ENCODE results near the gene TBC1D8. TPM values are rescaled to one million over a fixed set of nuclear protein-coding genes. Genes with fewer than 3 reads are reported as not detected.
A peak's percentile ranks its signal among the peaks of the same experiment; 100 is the strongest.

The TBC1D8 gene
- total RNA-seq, 2 experiments from 2014 or later, result 1.0 to 1.8 TPM

DNA sequence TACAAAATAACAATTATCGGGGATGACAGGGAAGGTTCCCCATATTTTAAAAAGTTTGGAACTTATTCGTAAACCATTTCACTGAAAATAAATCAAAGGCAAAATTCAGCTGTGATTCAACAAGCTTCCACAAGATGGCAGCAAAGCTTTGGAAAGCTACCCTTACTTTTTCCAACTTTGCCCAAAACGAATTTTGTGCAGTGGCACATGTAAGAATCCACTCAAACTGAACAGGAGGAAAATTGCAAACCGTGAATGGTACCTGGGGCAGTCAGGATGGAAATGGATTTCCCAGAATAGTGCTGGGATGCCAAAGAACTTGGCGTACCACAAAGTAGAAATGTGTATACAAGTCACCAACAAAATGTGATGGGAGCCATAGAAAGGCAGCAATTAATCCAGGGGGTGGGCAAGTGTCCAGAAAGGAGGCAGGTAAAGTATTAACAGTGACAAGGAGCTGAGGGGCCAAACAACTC lies 138.4 kb downstream of the TBC1D8 start:
- no peak overlapping the region for H3K27ac ChIP-seq (ENCODE audit: low read depth in 1 of 2, low read length in 2 of 2)

DNA sequence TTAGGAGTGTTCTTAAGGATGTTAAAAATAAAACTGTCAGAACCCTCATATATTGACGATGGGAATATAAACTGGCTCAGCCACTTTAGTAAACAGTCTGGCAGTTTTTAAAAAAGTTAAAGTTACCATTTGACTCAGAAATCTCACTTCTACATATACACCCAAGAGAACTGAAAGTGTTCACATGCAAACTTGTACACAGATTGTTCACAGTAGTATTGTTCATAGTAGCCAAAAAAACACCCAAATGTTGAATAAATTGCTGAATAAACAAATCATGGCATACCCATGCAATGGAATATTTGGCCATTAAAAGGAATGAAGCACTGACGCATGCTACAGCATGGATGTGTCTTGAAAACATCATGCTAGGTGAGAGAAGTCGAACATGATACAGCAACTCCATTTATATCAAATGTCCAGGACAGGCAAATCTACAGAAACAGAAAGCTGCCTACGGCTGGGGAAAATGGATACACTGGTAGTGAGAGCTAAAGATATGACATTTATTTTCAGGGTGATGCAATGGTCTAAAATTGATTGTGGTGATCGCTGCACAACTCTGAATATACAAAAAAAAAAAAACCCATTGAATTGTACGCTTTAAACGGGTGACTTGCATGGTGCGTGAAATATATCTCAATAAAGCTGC lies 139.0 kb downstream of the TBC1D8 start:
- H3K4me3 Mint-ChIP-seq, result no peak overlapping the region
- H3K27ac Mint-ChIP-seq, result no peak overlapping the region
- TF ChIP-seq, protein P1, sequence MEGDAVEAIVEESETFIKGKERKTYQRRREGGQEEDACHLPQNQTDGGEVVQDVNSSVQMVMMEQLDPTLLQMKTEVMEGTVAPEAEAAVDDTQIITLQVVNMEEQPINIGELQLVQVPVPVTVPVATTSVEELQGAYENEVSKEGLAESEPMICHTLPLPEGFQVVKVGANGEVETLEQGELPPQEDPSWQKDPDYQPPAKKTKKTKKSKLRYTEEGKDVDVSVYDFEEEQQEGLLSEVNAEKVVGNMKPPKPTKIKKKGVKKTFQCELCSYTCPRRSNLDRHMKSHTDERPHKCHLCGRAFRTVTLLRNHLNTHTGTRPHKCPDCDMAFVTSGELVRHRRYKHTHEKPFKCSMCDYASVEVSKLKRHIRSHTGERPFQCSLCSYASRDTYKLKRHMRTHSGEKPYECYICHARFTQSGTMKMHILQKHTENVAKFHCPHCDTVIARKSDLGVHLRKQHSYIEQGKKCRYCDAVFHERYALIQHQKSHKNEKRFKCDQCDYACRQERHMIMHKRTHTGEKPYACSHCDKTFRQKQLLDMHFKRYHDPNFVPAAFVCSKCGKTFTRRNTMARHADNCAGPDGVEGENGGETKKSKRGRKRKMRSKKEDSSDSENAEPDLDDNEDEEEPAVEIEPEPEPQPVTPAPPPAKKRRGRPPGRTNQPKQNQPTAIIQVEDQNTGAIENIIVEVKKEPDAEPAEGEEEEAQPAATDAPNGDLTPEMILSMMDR (IDR thresholded peaks at IDR 0.05), result no peak
- no peaks in the 10 kb centered on the region for H3K9me3 ChIP-seq (ENCODE audit: control insufficient read depth in 1 of 2, insufficient read depth in 1 of 2, low read length in 2 of 2)
- ChIA-PET CTCF (interaction anchor here (0.9 to 1.7 kb wide), 6 partner anchors 9 to 432 kb away, joined by 3 to 11 read pairs (median 4); partner anchors contain the start of genes CNOT11 and RPL31), POLR2A (interaction anchor here (0.6 to 1.5 kb wide), 4 partner anchors 10 to 432 kb away, joined by 3 to 15 read pairs (median 6); partner anchors contain the start of gene RPL31)
- intact Hi-C loops (cut with DNase I, micrococcal nuclease), result loop anchor here (1.0 to 2.0 kb wide), 3 partner anchors 193 to 375 kb away; partner anchors contain the start of gene CREG2 (in 2 of the 2)
- no peak for ATAC-seq (ENCODE audit: poor library complexity)
- no peak overlapping the region for H3K27ac ChIP-seq (ENCODE audit: low read depth in 1 of 2, low read length in 2 of 2)
- no peaks in the 10 kb centered on the region for H3K27me3 ChIP-seq (ENCODE audit: control insufficient read depth in 1 of 2, insufficient read depth in 2 of 2, low read length in 2 of 2)
- peaks cover 24% of the 10 kb centered on the region for H3K4me1 Mint-ChIP-seq (ENCODE audit: low read depth)
- DNase-seq, result no peak
- no peaks in the 10 kb centered on the region for H3K4me1 ChIP-seq (ENCODE audit: insufficient read depth, low read length)
- no peak overlapping the region for H3K4me3 ChIP-seq (ENCODE audit: low read length)
- peaks cover 63% of the 10 kb centered on the region for H3K36me3 Mint-ChIP-seq (ENCODE audit: low read depth)
- no peaks in the 10 kb centered on the region for H3K27me3 Mint-ChIP-seq
- H3K36me3 ChIP-seq (ENCODE audit: insufficient read depth, low read length), result peaks cover 34% of the 10 kb centered on the region
- H3K9me3 Mint-ChIP-seq, result no peaks in the 10 kb centered on the region

More for the DNA sequence above, 138.4 kb downstream of the TBC1D8 start:
- DNase-seq, result peak in 10 of 14 experiments; percentile 13 to 70 (median 24)
- no peak overlapping the region for H3K4me3 ChIP-seq (ENCODE audit: low read length)
- no peak for ATAC-seq (ENCODE audit: poor library complexity)
- ChIA-PET POLR2A (interaction anchor here (0.6 to 1.5 kb wide), 4 partner anchors 10 to 432 kb away, joined by 3 to 15 read pairs (median 6); partner anchors contain the start of gene RPL31), CTCF (interaction anchor here (0.9 to 1.7 kb wide), 6 partner anchors 10 to 432 kb away, joined by 3 to 11 read pairs (median 4); partner anchors contain the start of genes CNOT11 and RPL31)
- no peaks in the 10 kb centered on the region for H3K27me3 ChIP-seq (ENCODE audit: control insufficient read depth in 1 of 2, insufficient read depth in 2 of 2, low read length in 2 of 2)
- H3K4me3 Mint-ChIP-seq, result no peak overlapping the region
- intact Hi-C loops (cut with DNase I, micrococcal nuclease), result loop anchor here (1.0 to 2.0 kb wide), 3 partner anchors 193 to 374 kb away; partner anchors contain the start of gene CREG2 (in 2 of the 2)
- H3K27me3 Mint-ChIP-seq, result no peaks in the 10 kb centered on the region
- no peaks in the 10 kb centered on the region for H3K9me3 Mint-ChIP-seq
- H3K9me3 ChIP-seq (ENCODE audit: control insufficient read depth in 1 of 2, insufficient read depth in 1 of 2, low read length in 2 of 2), result no peaks in the 10 kb centered on the region
- peaks cover 58% of the 10 kb centered on the region for H3K36me3 Mint-ChIP-seq (ENCODE audit: low read depth)
- no peak overlapping the region for H3K27ac Mint-ChIP-seq
- peaks cover 20% of the 10 kb centered on the region for H3K4me1 Mint-ChIP-seq (ENCODE audit: low read depth)
- peaks cover 28% of the 10 kb centered on the region for H3K36me3 ChIP-seq (ENCODE audit: insufficient read depth, low read length)
- no peaks in the 10 kb centered on the region for H3K4me1 ChIP-seq (ENCODE audit: insufficient read depth, low read length)
- TF ChIP-seq, protein P1 (IDR thresholded peaks at IDR 0.05), result peak; percentile 88

DNA sequence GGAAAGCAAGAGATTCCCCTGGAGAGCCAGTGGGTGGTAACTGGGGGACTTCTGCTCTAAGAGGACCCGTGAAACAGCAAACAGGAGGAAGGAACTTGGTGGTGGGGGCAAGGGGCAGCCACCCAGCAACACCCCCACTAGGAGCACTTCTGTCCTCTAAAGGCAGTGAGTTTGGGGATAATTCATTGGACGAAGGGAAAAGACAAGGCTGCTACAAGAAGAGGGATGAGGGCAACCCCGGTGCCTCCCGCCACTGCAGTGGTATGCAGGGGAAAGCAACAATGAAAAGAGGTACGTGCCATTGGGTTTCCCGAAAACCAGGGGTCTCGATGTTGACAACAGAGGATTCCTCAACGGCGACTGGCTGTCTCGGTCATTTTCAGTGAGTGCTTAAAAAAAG lies 140.0 kb downstream of the TBC1D8 start:
- H3K4me1 Mint-ChIP-seq (ENCODE audit: low read depth), result peaks cover 26% of the 10 kb centered on the region
- H3K27me3 ChIP-seq (ENCODE audit: control insufficient read depth in 1 of 2, insufficient read depth in 2 of 2, low read length in 2 of 2), result no peaks in the 10 kb centered on the region
- no peaks in the 10 kb centered on the region for H3K27me3 Mint-ChIP-seq
- peaks cover 74% of the 10 kb centered on the region for H3K36me3 Mint-ChIP-seq (ENCODE audit: low read depth)
- H3K9me3 ChIP-seq (ENCODE audit: control insufficient read depth in 1 of 2, insufficient read depth in 1 of 2, low read length in 2 of 2), result no peaks in the 10 kb centered on the region
- H3K27ac Mint-ChIP-seq, result no peak overlapping the region
- ATAC-seq (ENCODE audit: poor library complexity) (no peak), DNase-seq (no peak)
- POLR2A ChIA-PET, result no interaction called here
- intact Hi-C loops (cut with DNase I, micrococcal nuclease), result no loop called here
- H3K36me3 ChIP-seq (ENCODE audit: insufficient read depth, low read length), result peaks cover 44% of the 10 kb centered on the region
- CTCF ChIA-PET, result no interaction called here
- H3K9me3 Mint-ChIP-seq, result no peaks in the 10 kb centered on the region
- no peak overlapping the region for H3K4me3 ChIP-seq (ENCODE audit: low read length)
- H3K4me1 ChIP-seq (ENCODE audit: insufficient read depth, low read length), result no peaks in the 10 kb centered on the region
- TF ChIP-seq, protein P1 (IDR thresholded peaks at IDR 0.05), result no peak
- H3K27ac ChIP-seq (ENCODE audit: low read depth in 1 of 2, low read length in 2 of 2), result no peak overlapping the region
- H3K4me3 Mint-ChIP-seq, result no peak overlapping the region
